ENCODE results near the gene SLC9A5. TPM values are rescaled to one million over a fixed set of nuclear protein-coding genes. Genes with fewer than 3 reads are reported as not detected.

The SLC9A5 gene
- total and polyA plus RNA-seq, 9 of the 15 experiments (the other 6 are each of a cell fraction or from before 2014, with no cell fraction given), result 0.06 to 3.1 (median 1.2) TPM

DNA sequence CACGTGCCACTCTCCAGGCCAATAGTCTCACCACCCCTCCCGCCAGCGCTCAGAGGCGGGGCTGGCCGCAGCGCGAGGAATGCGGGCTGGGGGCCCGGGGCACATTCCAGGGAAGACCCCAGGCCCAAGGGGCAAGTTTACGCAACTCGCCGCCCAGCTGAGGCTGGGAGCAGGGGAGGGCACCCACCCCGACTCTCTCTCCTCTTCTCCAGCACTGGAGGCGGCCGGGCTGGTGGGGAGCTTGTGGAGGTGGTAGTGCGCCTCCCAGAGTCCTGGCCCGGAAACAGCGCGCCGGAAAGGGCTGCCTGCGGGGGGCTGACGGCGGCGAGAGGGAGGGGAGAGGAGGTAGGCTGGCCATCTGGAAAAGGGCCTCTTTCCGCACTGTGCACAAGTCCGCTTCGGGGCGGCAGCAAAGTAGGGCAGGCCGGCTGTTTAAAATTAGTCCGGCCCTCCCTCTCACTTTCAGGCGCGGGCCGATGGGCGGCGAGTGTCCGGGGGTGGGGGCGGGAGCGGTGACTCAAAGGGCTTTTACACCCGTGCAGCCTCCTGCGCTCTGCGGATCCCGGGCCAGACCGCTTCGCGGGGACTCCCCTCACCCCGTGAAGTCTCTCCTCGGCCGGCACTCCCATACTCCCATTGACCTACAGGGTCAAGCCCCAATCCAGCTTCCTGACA is 2.6 kb upstream of the SLC9A5 start (continued):
- no peak for TF ChIP-seq DMBX1 (CRISPR knock-in tag; IDR thresholded peaks at IDR 0.05; ENCODE audit: borderline replicate concordance)
- TF ChIP-seq ZNF175 (CRISPR knock-in tag; IDR thresholded peaks at IDR 0.05; ENCODE audit: low read depth), result no peak
- no peak for TF ChIP-seq COPS2 (conservative IDR thresholded peaks at IDR 0.05)
- TF ChIP-seq NELFE (IDR thresholded peaks at IDR 0.05; ENCODE audit: insufficient read depth, insufficient read length), result no peak
- no peak for TF ChIP-seq NR2C2 (CRISPR knock-in tag; IDR thresholded peaks at IDR 0.05)
- TF ChIP-seq NR2C2 (tag; IDR thresholded peaks at IDR 0.05), result no peak
- TF ChIP-seq ZNF217 (CRISPR knock-in tag; IDR thresholded peaks at IDR 0.05), result no peak
- TF ChIP-seq PCBP1 (IDR thresholded peaks at IDR 0.05; ENCODE audit: low read depth, low read length, poor library complexity, severe bottlenecking), result no peak
- no peak for TF ChIP-seq SETDB1 (IDR thresholded peaks at IDR 0.05; ENCODE audit: low read length)
- TF ChIP-seq KLF13 (tag; IDR thresholded peaks at IDR 0.05; ENCODE audit: borderline replicate concordance, low read depth), result no peak
- TF ChIP-seq MEIS2 (IDR thresholded peaks at IDR 0.05; ENCODE audit: partially characterized antibody), result no peak
- TF ChIP-seq, protein P1, sequence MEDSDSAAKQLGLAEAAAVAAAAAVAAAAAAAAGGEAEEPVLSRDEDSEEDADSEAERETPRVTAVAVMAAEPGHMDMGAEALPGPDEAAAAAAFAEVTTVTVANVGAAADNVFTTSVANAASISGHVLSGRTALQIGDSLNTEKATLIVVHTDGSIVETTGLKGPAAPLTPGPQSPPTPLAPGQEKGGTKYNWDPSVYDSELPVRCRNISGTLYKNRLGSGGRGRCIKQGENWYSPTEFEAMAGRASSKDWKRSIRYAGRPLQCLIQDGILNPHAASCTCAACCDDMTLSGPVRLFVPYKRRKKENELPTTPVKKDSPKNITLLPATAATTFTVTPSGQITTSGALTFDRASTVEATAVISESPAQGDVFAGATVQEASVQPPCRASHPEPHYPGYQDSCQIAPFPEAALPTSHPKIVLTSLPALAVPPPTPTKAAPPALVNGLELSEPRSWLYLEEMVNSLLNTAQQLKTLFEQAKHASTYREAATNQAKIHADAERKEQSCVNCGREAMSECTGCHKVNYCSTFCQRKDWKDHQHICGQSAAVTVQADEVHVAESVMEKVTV (CRISPR knock-in tag; IDR thresholded peaks at IDR 0.05), result peak; percentile 41; the same call in 1 of the 2 replicates
- no peak for TF ChIP-seq CHD7 (IDR thresholded peaks at IDR 0.05; ENCODE audit: low read depth, low read length)
- peak; percentile 57 for TF ChIP-seq ARID1B (IDR thresholded peaks at IDR 0.05)
- no peak for TF ChIP-seq BCL6 (CRISPR knock-in tag; IDR thresholded peaks at IDR 0.05)
- no peak for TF ChIP-seq ZNF165 (CRISPR knock-in tag; IDR thresholded peaks at IDR 0.05; ENCODE audit: borderline replicate concordance)

Data from K562 (cell line).